ENCODE results near the gene AGAP2. TPM values are rescaled to one million over a fixed set of nuclear protein-coding genes. Genes with fewer than 3 reads are reported as not detected.
A peak's percentile ranks its signal among the peaks of the same experiment; 100 is the strongest.

AGAP2 gene
- polyA plus RNA-seq, 1 experiment = 0.05 TPM

GRCh38 chr12:57739387-57739786 is 845 bp upstream of the AGAP2 start:
- POLR2A ChIA-PET = no interaction called here
- peaks cover 51% of the 10 kb centered on the region for H3K27me3 ChIP-seq (ENCODE audit: control insufficient read depth, insufficient read depth, low read length)

DNA sequence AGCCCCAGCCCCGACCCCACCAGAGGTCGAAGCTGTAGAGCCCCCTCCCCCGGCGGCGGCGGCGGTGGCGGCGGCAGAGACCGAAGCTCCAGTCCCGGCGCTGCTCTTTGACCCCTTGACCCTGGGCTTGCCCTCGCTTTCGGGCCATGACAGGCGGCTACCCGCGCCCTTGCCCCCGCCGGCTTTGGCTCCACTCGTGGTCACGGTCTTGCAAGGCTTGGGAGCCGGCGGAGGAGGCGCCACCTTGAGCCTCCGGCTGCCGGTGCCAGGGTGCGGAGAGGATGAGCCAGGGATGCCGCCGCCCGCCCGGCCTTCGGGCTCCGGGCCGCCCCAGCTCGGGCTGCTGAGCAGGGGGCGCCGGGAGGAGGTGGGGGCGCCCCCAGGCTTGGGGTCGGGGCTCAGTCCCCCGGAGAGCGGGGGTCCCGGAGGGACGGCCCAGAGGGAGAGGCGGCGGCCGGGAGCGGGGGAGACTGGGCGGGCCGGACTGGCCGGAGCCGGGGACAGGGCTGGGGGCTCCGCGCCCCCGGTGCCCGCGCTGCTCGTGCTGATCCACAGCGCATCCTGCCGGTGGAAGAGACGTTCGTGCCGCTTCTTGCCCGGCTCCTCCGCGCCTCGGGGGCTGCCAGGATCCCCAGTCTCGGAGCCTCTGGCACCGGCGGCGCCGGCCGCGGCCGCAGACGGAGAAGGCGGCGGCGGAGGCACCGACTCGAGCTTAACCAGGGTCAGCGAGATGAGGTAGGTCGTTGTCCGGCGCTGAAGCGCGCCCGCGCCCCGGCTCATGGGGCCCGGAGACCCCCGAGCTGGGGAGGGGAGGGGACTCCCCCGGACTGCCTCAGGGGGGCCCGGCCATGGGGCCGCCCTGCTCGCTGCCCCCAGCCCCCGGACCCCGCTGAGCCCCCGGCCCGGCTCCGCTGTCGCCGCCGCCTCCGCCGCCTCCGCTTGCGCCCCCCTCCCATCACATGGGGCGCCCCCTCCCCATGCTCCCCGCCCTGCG is 778 bp downstream of the AGAP2 start:
- H3K4me3 ChIP-seq (ENCODE audit: low read depth, low read length) = peak overlapping the region; percentile 22; the same call in 1 of the 2 replicates
- H3K27me3 ChIP-seq (ENCODE audit: control insufficient read depth, insufficient read depth, low read length) = peaks cover 55% of the 10 kb centered on the region
- ChIA-PET CTCF (interaction anchor here (0.7 to 4.4 kb wide), 5 partner anchors 7 to 155 kb away, joined by 3 to 58 read pairs (median 3); partner anchors contain the start of genes CDK4 and TSPAN31), POLR2A (no interaction called here)
- DNase-seq (ENCODE audit: low read depth) = no peak
- peak; percentile 37; the same call in 1 of the 2 replicates for TF ChIP-seq CTCF (IDR thresholded peaks at IDR 0.05; ENCODE audit: insufficient read depth, low read depth, low read length)
- H3K36me3 ChIP-seq (ENCODE audit: control insufficient read depth, insufficient read depth, low read length) = no peaks in the 10 kb centered on the region

More at GRCh38 chr12:57739387-57739786, 845 bp upstream of the AGAP2 start:
- no peak for TF ChIP-seq CTCF (IDR thresholded peaks at IDR 0.05; ENCODE audit: insufficient read depth, low read depth, low read length)
- no peak overlapping the region for H3K4me3 ChIP-seq (ENCODE audit: low read depth, low read length)
- CTCF ChIA-PET = interaction anchor here (1.2 to 1.8 kb wide), 2 partner anchors 9 to 156 kb away, joined by 3 to 5 read pairs; no protein-coding TSS in a partner anchor
- DNase-seq (ENCODE audit: low read depth) = no peak
- H3K36me3 ChIP-seq (ENCODE audit: control insufficient read depth, insufficient read depth, low read length) = no peaks in the 10 kb centered on the region

DNA sequence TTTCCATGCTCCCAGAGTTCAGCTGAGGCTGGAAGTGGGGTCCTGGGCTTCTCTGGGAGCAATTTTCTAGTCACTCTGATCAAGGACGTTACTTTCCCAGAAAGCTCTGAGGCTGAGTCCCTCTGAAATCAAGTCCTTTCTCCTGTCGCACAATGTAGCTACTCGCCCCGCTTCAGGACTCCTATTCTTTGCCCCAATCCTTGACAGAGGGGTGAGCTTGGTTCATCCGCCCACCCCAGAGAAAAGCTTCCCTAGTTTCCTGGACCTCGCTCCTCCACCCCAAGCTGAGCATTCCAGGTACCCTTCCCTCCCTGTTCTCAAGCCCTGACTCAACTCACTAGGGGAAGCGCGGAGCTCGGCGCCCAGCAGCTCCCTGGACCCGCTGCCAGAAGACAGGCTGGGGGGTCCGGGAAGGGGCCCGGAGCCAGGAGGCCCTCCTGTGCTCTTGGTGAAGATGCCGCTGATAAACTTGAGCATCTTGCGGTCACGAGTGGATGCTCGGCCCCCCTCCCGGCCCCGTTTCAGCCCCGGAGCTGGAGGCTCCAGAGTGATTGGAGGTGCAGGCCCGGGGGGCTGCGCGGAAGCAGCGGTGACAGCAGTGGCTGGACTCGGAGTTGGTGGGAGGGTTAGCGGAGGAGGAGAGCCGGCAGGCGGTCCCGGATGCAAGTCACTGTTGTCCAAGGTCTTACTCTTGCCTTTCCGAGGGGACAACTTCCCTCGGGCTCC is 1.6 kb downstream of the AGAP2 start:
- Histone ChIP-seq H3K36me3 (ENCODE audit: control insufficient read depth, insufficient read depth, low read length) (no peaks in the 10 kb centered on the region), H3K27me3 (ENCODE audit: control insufficient read depth, insufficient read depth, low read length) (peaks cover 53% of the 10 kb centered on the region), H3K4me3 (ENCODE audit: low read depth, low read length) (no peak overlapping the region)
- ChIA-PET CTCF (interaction anchor here (0.7 to 4.4 kb wide), 8 partner anchors 8 to 278 kb away, joined by 3 to 58 read pairs (median 3); partner anchors contain the start of genes CDK4, CYP27B1, GLI1 and TSPAN31), POLR2A (interaction anchor here (0.6 kb wide), 1 partner anchor 108 kb away, joined by 4 read pairs; no protein-coding TSS in a partner anchor)
- no peak for TF ChIP-seq CTCF (IDR thresholded peaks at IDR 0.05; ENCODE audit: insufficient read depth, low read depth, low read length)
- DNase-seq (ENCODE audit: low read depth) = no peak

- peaks cover 49% of the 10 kb centered on the region for H3K27me3 ChIP-seq (ENCODE audit: control insufficient read depth, insufficient read depth, low read length)
- no peak for DNase-seq (ENCODE audit: low read depth)
- POLR2A ChIA-PET = interaction anchor here (0.6 kb wide), 1 partner anchor 109 kb away, joined by 4 read pairs; no protein-coding TSS in a partner anchor
These were observed 2.4 kb downstream of the AGAP2 start for GRCh38 chr12:57735952-57736740.

More at GRCh38 chr12:57735952-57736740, 2.4 kb downstream of the AGAP2 start:
- CTCF ChIA-PET = interaction anchor here (1.0 to 4.4 kb wide), 9 partner anchors 9 to 277 kb away, joined by 3 to 58 read pairs (median 3); partner anchors contain the start of genes GLI1 and TSPAN31
- TF ChIP-seq CTCF (IDR thresholded peaks at IDR 0.05; ENCODE audit: insufficient read depth, low read depth, low read length) = peak; percentile 56
- peak overlapping the region; percentile 22; the same call in 1 of the 2 replicates for H3K4me3 ChIP-seq (ENCODE audit: low read depth, low read length)
- no peaks in the 10 kb centered on the region for H3K36me3 ChIP-seq (ENCODE audit: control insufficient read depth, insufficient read depth, low read length)
